Lung (tissue), 12 donors: Measurements from ENCODE around the gene PCDHA13. TPM values are rescaled to one million over a fixed set of nuclear protein-coding genes. Genes with fewer than 3 reads are reported as not detected.
A peak's percentile ranks its signal among the peaks of the same experiment; 100 is the strongest.
"Not testable (repeated sequence)": the region's sequence is repeated elsewhere in the genome, so short reads cannot be mapped to it uniquely, and the experiment has no call there.

ENCODE experiments used
- ATAC-seq: fragments of 200-7000 bp; cut with Tn5 transposase; one replicate; pipeline ENCODE4 v1.9.1; 2020; ENCODE audit warnings: moderate number of reproducible peaks; ENCODE audit not compliant: insufficient read depth, low FRiP score
- DNase-seq, 3 donors: peaks; one replicate each; pipeline ENCODE4 v3.0.0-alpha.2; 2013 to 2017
- H3K27ac ChIP-seq, 2 donors: one replicate each; pipeline ENCODE4 v1.5.1; 2013; ENCODE audit warnings: mild to moderate bottlenecking in 2 of 2, moderate library complexity in 2 of 2, control low read depth in 1 of 2, inconsistent platforms in 1 of 2, low read depth in 1 of 2, low read length in 1 of 2
- H3K27me3 ChIP-seq, 3 donors: one replicate each; pipeline ENCODE4 v1.5.1; 2013; ENCODE audit warnings: low read length in 2 of 3; ENCODE audit not compliant: control insufficient read depth in 3 of 3, insufficient read depth in 3 of 3
- H3K36me3 ChIP-seq, 4 donors: one replicate each; pipeline ENCODE4 v1.5.1; 2013; ENCODE audit warnings: low read length in 4 of 4, mild to moderate bottlenecking in 1 of 4, moderate library complexity in 1 of 4; ENCODE audit not compliant: control insufficient read depth in 4 of 4, insufficient read depth in 4 of 4
- H3K4me1 ChIP-seq, 5 donors: one replicate each; pipeline ENCODE4 v1.5.1; 2013; ENCODE audit warnings: low read length in 5 of 5, mild to moderate bottlenecking in 2 of 5, moderate library complexity in 1 of 5; ENCODE audit not compliant: control insufficient read depth in 5 of 5, insufficient read depth in 5 of 5
- H3K4me3 ChIP-seq: one replicate; pipeline ENCODE4 v1.5.1; 2013; ENCODE audit warnings: mild to moderate bottlenecking, control low read depth, moderate library complexity
- H3K9ac ChIP-seq, 2 donors: one replicate each; pipeline ENCODE4 v1.5.1; 2013; ENCODE audit warnings: low read length in 2 of 2, control low read depth in 1 of 2; ENCODE audit not compliant: insufficient read depth in 1 of 2
- H3K9me3 ChIP-seq, 4 donors: one replicate each; pipeline ENCODE4 v1.5.1; 2013; ENCODE audit warnings: low read length in 3 of 4, mild to moderate bottlenecking in 1 of 4, moderate library complexity in 1 of 4; ENCODE audit not compliant: control insufficient read depth in 4 of 4, insufficient read depth in 3 of 4
- WGBS, 2 donors: extraction: QIAGEN DNeasy Blood & Tissue Kit; methylation state at CpG; one replicate each; pipeline ENCODE4 v1.1.7; 2013; 5-methylcytosine and 5-hydroxymethylcytosine counted together
- polyA plus RNA-seq, 2 donors: library from polyadenylated mRNA; stranded (reverse); fragments of 200-250 nt; gene quantifications; one replicate each; pipeline ENCODE4 v1.2.1, GENCODE V29; 2013
- total RNA-seq, 2 donors: library from RNA; depleted of rRNA in 1 of 2; stranded (reverse); fragments of >200 nt in 1 of 2; gene quantifications; one replicate each; pipeline ENCODE4 v1.2.1, GENCODE V29; 2014 to 2021
- TF ChIP-seq, protein P1 (sequence below): IDR thresholded peaks from 2 replicates; pipeline ENCODE4 v1.5.1; 2012; ENCODE audit warnings: mild to moderate bottlenecking; ENCODE audit errors: control extremely low read depth, extremely low read depth
- donor health status: control.
- donor health status: control.
- donor health status: Bipolar disorder and iron deficiency.
- donor health status: healthy.
- donor health status: DM: yes; HTN: yes; CAD: no.

The PCDHA13 gene
- total and polyA plus RNA-seq, 4 donors: 0.15 to 2.9 (median 0.89) TPM

DNA sequence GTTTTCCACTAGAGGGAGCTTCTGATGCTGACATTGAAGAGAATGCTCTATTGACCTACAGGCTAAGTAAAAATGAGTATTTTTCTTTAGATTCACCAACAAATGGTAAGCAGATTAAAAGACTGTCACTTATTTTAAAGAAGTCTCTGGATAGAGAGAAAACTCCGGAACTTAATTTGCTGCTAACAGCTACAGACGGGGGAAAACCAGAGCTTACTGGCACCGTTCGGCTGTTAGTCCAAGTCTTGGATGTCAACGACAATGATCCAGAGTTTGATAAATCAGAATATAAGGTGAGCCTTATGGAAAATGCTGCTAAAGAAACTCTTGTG, 12.4 kb upstream of the PCDHA13 start:
- H3K9ac ChIP-seq: no peak overlapping the region
- no peaks in the 10 kb centered on the region for H3K36me3 ChIP-seq
- ATAC-seq: no peak
- H3K9me3 ChIP-seq: peaks cover 0 to 26% (median 3%) of the 10 kb centered on the region in 4 donors
- H3K27me3 ChIP-seq: peaks cover 0 to 6% (median 0%) of the 10 kb centered on the region in 3 donors
- TF ChIP-seq, protein P1, sequence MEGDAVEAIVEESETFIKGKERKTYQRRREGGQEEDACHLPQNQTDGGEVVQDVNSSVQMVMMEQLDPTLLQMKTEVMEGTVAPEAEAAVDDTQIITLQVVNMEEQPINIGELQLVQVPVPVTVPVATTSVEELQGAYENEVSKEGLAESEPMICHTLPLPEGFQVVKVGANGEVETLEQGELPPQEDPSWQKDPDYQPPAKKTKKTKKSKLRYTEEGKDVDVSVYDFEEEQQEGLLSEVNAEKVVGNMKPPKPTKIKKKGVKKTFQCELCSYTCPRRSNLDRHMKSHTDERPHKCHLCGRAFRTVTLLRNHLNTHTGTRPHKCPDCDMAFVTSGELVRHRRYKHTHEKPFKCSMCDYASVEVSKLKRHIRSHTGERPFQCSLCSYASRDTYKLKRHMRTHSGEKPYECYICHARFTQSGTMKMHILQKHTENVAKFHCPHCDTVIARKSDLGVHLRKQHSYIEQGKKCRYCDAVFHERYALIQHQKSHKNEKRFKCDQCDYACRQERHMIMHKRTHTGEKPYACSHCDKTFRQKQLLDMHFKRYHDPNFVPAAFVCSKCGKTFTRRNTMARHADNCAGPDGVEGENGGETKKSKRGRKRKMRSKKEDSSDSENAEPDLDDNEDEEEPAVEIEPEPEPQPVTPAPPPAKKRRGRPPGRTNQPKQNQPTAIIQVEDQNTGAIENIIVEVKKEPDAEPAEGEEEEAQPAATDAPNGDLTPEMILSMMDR: no peak
- peaks cover 0 to 1% (median 0%) of the 10 kb centered on the region in 5 donors for H3K4me1 ChIP-seq
- DNase-seq: no peak
- H3K27ac ChIP-seq: no peak overlapping the region
- no peak overlapping the region for H3K4me3 ChIP-seq
- WGBS, 2 donors: 55 to 62% methylated on average over 5 of the region's 5 CpGs

DNA sequence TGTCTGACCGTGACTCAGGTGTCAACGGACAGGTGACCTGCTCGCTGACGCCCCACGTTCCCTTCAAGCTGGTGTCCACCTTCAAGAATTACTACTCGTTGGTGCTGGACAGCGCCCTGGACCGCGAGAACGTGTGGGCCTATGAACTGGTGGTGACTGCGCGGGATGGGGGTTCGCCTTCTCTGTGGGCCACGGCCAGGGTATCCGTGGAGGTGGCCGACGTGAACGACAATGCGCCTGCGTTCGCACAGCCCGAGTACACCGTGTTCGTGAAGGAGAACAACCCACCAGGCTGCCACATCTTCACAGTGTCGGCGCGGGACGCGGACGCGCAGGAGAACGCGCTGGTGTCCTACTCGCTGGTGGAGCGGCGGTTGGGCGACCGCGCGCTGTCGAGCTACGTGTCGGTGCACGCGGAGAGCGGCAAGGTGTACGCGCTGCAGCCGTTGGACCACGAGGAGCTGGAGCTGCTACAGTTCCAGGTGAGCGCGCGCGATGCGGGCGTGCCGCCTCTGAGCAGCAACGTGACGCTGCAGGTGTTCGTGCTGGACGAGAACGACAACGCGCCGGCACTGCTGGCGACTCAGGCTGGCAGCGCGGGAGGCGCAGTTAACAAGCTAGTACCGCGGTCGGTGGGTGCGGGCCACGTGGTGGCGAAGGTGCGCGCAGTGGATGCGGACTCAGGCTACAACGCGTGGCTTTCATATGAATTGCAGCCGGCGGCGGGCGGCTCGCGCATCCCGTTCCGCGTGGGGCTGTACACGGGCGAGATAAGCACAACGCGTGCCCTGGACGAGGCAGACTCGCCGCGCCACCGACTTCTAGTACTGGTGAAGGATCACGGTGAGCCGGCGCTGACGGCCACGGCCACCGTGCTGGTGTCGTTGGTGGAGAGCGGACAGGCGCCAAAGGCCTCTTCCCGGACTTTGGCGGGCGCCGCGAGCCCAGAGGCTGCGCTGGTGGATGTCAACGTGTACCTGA, 11.4 kb upstream of the PCDHA13 start:
- H3K4me1 ChIP-seq: peaks cover 0 to 1% (median 0%) of the 10 kb centered on the region in 5 donors
- H3K9ac ChIP-seq: no peak overlapping the region
- peaks cover 0 to 6% (median 0%) of the 10 kb centered on the region in 3 donors for H3K27me3 ChIP-seq
- H3K4me3 ChIP-seq: no peak overlapping the region
- peaks cover 0 to 29% (median 3%) of the 10 kb centered on the region in 4 donors for H3K9me3 ChIP-seq
- no peaks in the 10 kb centered on the region for H3K36me3 ChIP-seq
- DNase-seq: no peak
- no peak overlapping the region for H3K27ac ChIP-seq
- 46 to 52% methylated on average over 112 to 114 of the region's 114 CpGs for WGBS, 2 donors
- no peak for ATAC-seq
- TF ChIP-seq, protein P1: no peak

DNA sequence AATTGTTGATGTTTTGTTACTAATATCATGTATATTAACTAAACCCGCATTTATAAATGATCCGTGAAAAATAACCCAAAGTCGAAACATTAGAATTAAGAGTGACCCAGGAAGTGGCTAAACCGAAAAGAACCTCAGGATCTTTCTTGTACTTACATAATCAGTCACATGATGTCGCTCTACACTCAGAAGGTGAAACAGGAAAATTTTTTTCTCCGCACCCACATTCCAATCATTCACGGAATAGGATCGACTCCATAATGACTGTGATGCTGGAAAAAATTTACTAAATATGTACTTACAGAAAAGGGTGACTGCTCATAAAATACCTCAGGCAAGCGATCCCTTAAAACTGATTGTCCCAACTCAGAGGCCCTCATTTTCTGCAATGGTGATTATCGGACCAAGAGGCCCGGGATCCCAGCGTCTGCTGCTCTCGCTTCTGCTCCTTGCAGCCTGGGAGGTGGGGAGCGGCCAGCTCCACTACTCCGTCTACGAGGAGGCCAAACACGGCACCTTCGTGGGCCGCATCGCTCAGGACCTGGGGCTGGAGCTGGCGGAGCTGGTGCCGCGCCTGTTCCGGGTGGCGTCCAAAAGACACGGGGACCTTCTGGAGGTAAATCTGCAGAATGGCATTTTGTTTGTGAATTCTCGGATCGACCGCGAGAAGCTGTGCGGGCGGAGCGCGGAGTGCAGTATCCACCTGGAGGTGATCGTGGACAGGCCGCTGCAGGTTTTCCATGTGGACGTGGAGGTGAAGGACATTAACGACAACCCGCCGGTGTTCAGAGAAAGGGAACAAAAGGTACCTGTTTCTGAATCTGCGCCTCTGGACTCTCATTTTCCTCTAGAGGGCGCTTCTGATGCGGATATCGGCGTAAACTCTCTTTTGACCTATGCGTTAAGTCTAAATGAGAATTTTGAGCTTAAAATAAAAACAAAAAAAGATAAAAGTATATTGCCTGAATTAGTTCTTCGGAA, 6.5 kb upstream of the PCDHA13 start, which contains the start of gene PCDHA12:
PCDHA12 (plus strand) TSS at position 224 of the 981 bp plus-strand sequence; CDS start at position 389, 165 bp downstream.
- peaks cover 0 to 6% (median 0%) of the 10 kb centered on the region in 3 donors for H3K27me3 ChIP-seq
- no peak within 1 kb of the TSS for H3K4me3 ChIP-seq
- TF ChIP-seq, protein P1: no peak
- DNase-seq (no peak), ATAC-seq (peak; percentile 62)
- H3K9me3 ChIP-seq: peaks cover 0 to 33% (median 2%) of the 10 kb centered on the region in 4 donors
- no peak within 1 kb of the TSS for H3K9ac ChIP-seq
- H3K4me1 ChIP-seq: peaks cover 0 to 2% (median 0%) of the 10 kb centered on the region in 5 donors
- no peak within 1 kb of the TSS for H3K27ac ChIP-seq
- 15 to 17% methylated on average over 45 to 47 of the region's 47 CpGs for WGBS, 2 donors
- no peaks in the 10 kb centered on the region for H3K36me3 ChIP-seq

DNA sequence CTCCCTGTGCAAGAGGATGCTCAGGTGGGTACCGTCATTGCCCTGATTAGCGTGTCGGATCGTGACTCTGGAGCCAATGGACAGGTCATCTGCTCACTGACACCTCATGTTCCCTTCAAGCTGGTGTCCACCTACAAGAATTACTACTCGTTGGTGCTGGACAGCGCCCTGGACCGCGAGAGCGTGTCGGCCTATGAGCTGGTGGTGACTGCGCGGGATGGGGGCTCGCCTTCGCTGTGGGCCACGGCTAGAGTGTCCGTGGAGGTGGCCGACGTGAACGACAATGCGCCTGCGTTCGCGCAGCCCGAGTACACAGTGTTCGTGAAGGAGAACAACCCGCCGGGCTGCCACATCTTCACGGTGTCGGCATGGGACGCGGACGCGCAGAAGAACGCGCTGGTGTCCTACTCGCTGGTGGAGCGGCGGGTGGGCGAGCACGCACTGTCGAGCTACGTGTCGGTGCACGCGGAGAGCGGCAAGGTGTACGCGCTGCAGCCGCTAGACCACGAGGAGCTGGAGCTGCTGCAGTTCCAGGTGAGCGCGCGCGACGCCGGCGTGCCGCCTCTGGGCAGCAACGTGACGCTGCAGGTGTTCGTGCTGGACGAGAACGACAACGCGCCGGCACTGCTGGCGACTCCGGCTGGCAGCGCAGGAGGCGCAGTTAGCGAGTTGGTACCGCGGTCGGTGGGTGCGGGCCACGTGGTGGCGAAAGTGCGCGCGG, 5.2 kb upstream of the PCDHA13 start:
- WGBS, 2 donors: 40 to 49% methylated on average over 80 of the region's 80 CpGs
- not testable (repeated sequence) for H3K4me1 ChIP-seq, H3K9ac ChIP-seq, H3K4me3 ChIP-seq, H3K36me3 ChIP-seq, DNase-seq, H3K27ac ChIP-seq, H3K27me3 ChIP-seq, ATAC-seq
- H3K9me3 ChIP-seq: peaks cover 2 to 24% (median 2%) of the 10 kb centered on the region in 4 donors
